Activated CD8-positive, alpha-beta memory T cell treated with anti-CD3 and anti-CD28 coated beads for 4 hours (primary cell): Measurements from ENCODE around the gene RPS15.
A peak's percentile ranks its signal among the peaks of the same experiment; 100 is the strongest.

Experiments
- DNase-seq, 2 donors: peaks; one replicate each; pipeline ENCODE4 v3.0.0-alpha.2; 2020; ENCODE audit warnings: low read depth in 2 of 2

The RPS15 gene

DNA sequence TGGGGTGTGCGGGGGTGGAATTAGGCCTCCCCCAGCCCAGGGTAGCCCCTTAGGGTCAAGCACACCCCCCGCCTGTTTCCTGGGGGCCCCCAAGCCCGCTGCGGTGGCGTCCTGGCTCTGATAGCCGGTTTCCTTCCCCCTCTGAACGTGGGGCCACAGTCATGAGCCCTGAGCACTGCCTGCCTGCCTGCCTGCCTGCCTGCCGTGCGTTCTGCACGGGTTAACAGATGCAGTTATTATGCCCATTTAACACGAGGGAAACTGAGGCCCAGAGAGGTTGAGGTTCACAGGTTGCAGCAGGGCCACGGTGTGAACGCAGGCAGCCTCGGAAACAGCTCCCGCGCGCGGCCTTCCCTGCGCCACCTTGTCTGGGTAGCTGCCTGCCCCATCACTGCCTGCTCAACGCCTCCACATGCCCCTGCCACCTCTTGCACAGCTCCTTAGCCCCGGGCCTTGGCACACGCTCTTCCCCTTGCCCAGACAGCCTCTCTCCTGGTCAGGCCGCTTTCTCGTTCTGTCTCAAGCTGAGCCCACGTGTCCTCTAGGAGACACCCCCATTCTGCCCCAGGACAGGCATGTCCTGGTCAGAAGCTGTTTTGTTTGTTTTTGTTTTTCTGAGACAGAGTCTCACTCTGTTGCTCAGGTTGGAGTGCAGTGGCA lies 35.7 kb upstream of the RPS15 start:
- no peak for DNase-seq

DNA sequence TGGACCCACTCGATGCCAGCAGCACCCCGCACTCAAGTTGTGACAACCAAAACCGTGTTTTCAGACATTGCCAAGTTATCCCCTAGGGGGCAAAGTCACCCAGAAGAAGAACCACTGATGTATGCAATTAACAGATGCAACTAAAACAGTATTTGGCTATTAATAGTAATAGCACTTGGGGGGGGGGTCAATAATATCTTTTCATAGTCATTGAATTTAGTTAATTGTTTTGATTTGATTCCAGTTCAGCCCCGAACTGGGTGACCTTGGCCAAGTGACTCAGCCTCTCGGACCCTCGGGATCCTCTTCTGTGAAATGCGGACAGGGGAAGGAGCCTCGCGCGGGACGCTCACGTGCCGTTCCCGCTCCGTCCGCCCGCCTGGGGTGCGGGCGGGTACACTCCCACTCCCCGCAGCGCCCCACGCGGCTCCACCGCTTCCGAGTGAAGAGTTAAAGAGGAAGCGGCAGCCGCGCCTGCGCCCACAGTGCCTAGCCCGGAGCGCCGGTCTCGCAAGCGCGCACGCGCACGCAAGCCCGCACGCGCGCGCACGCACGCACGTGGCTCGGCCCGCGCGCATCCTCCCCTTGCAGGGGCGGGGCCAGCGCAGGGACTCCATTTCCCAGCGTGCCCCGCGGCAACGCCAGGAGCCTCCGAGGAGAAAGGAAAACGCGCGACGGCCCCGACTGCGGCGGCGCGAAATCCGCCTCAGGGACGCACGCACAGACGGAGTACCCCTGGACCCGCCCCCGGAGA lies 31.2 kb upstream of the RPS15 start:
- DNase-seq: peak; percentile 99

- DNase-seq: peak in 1 of 2 donors; percentile 21
These were observed 30.5 kb upstream of the RPS15 start, which contains the start of gene DAZAP1 for GRCh38 chr19:1407528-1408299. Gene DAZAP1, plus strand, starts transcription at chr19:1407586. Its CDS starts 188 bp downstream, at chr19:1407774.

DNA sequence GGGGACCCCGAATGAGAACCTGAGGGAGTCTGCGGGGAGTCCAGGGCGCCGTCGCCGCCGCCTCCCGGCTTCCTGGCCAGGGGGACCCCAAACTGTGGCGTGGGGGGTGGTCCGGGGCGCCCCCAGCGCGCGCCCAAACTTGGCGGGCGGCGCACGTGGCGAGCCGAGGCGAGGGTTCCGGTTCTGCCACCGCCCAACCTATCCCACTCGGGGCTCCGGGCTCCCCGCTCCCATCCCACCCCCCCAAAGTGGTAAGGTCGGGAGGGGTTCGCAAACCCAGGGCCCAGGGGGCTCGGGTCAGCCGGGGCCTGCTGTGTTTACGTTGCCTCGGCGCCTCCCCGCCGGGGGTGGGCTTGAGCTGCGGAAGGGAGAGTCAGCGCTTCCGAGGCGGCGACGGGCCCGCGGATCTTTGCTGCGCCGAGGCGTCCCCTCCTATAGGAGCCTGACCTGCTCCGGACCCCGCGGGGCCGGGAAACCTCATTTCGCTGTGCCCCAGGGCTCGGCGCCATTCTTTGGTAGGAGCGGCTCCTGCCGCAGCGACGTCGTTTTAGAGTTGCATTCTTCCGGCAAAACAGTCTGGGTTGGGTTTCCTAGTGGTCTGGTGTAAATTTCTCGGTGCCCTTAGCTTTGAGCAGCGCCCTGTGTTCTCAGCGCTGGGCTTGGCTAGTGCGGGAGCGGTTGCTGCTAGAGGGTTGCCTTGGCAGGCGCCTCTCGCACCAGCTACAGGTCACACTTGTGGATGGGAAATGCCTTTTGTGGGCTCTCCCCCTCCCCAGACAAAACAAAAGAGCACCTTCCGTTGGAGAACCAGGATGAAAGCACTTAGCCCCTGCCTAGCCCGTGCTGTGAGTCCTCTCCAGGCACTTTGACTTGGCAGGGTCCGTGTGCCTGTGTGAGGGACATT lies 29.6 kb upstream of the RPS15 start:
- peak in 1 of 2 donors; percentile 30 for DNase-seq

- no peak for DNase-seq
These were observed 28.8 kb upstream of the RPS15 start for GRCh38 chr19:1409204-1410005.

- no peak for DNase-seq
These were observed 27.9 kb upstream of the RPS15 start for GRCh38 chr19:1410136-1410786.

DNA sequence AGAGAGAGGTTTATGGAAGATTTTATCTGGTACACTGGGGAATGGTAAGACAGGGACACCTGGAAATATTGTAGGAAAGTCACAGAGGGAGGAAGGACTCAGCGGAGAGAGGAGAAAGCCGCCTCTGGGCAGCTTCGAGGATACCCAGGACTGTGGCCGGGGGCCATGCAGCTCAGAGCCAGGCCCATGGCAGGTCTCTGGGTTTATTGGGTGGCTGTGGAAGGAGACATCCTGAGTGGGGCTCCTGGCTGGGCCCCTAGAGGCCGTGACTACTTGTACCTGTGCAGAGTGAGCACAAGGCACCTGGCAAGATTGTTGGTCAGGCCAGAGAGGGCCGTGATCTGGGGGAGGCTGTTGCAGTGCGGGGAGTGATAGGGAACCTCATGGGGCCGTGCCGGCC lies 27.4 kb upstream of the RPS15 start:
- DNase-seq: no peak

DNA sequence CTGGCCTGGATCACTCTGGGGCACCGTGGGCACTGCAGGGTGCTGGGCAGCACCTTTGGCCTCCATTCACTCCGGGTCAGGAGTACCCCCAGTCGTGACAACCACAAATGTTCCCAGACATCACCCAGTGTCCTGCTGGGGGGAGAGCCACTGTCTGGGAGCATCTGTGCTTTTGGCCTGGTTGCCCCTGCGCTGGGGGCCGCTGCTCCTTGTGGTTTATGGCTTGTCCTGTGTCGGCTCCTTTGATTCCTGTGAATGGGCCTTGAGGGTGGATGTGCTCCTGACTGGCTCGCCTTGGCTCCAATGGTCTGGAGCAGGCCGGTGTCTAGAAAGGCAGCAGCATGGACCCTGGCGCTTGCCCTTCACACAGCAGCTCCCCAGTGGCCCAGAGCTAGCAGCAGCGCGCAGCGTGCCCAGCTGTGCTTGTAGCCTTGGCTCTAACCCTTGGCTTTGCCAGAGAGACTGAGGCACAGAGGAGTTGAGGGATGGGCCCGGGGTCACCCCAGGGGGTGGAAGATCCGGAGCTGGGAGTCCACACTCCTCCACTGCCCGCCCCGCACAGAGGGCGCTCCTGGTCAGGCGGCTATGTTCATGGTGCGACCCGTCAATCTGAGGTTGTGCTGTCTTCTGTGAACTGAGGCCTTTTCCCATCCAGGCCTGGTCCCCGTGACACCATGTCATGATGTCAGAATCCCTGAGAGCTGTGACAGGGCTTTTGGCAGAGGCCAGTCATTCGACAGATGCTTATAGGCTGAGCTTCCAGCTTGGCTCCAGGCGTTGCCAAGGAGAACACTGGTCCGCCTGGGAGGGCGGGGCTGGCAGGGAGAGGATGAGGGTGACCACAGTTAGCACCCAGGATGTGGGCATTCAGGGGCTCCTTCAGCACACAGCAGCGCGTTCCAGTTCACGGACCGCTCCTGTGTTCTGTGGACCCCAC lies 26.7 kb upstream of the RPS15 start:
- DNase-seq: no peak

- no peak for DNase-seq
These were observed 25.8 kb upstream of the RPS15 start for GRCh38 chr19:1412323-1412923.

DNA sequence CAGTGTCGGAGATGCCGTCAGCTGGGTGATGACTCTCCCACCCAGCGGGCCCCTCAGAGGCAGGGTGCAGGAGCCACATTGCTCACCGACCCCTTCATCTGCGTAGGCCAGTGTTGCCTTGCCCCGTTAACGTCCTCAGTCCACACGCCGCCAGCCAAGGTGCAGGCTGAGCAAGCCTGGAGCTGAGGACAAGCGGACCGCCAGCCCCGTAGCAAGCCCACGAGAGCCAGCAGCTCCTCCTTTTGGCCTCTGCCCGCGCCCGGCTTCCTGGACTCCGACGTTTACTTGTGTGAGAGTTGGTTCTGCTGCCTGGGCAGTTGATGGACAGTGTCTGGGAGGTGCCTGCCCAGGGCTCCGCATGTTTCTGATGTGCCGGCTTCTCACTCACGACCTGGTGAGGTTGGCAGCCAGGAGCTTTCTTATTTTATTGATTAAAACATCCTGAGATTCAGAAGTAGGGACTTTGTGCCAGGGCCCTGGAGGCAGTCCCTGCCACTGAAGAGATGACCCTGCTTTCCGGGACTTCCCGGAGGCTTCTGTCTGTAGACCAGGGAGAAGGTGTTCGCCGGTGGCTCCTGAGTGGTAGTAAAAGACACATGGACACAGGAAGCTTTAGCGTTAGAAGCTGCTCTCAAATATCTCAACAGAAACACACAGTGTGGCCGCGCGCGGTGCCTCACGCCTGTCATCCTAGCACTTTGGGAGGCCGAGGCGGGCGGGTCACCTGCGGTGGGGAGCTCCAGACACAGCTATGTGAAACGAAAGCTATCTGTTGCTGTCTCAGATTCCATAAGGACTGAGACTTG lies 25.0 kb upstream of the RPS15 start:
- no peak for DNase-seq

- DNase-seq: no peak
These were observed 22.0 kb upstream of the RPS15 start for GRCh38 chr19:1416014-1416841.

- no peak for DNase-seq
These were observed 21.1 kb upstream of the RPS15 start for GRCh38 chr19:1417145-1417544.

GRCh38 chr19:1417681-1418495 lies 20.3 kb upstream of the RPS15 start:
- DNase-seq: no peak

GRCh38 chr19:1418496-1418775 lies 19.8 kb upstream of the RPS15 start:
- no peak for DNase-seq

GRCh38 chr19:1418951-1419738 lies 19.1 kb upstream of the RPS15 start:
- no peak for DNase-seq
